Stimulated activated naive B cell treated with anti-CD40 and anti-IgM and Interleukin-4, amounts not matched to agents 10 μg/mL and 1 μg/mL and 100 μg/mL, for 72 hours (primary cell): ENCODE results near the gene FMO1.
A peak's percentile ranks its signal among the peaks of the same experiment; 100 is the strongest.
"Not testable (repeated sequence)": the region's sequence is repeated elsewhere in the genome, so short reads cannot be mapped to it uniquely, and the experiment has no call there.

ENCODE experiments used
- ATAC-seq, 2 donors: fragments of 150-1000 bp; cut with Tn5 transposase; replicated peaks; 2 replicates each; pipeline ENCODE4 v1.10.0; 2021; ENCODE audit warnings: moderate library complexity in 1 of 2
- DNase-seq: peaks from one replicate; pipeline ENCODE4 v3.0.0; 2021
- H3K27ac Mint-ChIP-seq: one replicate; pipeline ENCODE4 v1.8.0; 2022; ENCODE audit warnings: mild to moderate bottlenecking, mixed read lengths
- H3K27me3 Mint-ChIP-seq, 2 donors: one replicate each; pipeline ENCODE4 v1.8.0; 2022; ENCODE audit warnings: mixed read lengths in 2 of 2
- H3K36me3 Mint-ChIP-seq, 2 donors: one replicate each; pipeline ENCODE4 v1.8.0; 2022; ENCODE audit warnings: mixed read lengths in 2 of 2, mild to moderate bottlenecking in 1 of 2
- H3K4me1 Mint-ChIP-seq, 2 donors: one replicate each; pipeline ENCODE4 v1.8.0; 2022; ENCODE audit warnings: mixed read lengths in 2 of 2, mild to moderate bottlenecking in 1 of 2
- H3K4me3 Mint-ChIP-seq, 2 donors: one replicate each; pipeline ENCODE4 v1.8.0; 2022; ENCODE audit warnings: mild to moderate bottlenecking in 2 of 2, mixed read lengths in 2 of 2, moderate library complexity in 1 of 2
- H3K9me3 Mint-ChIP-seq, 2 donors: one replicate each; pipeline ENCODE4 v1.8.0; 2022; ENCODE audit warnings: mixed read lengths in 2 of 2, mild to moderate bottlenecking in 1 of 2

The FMO1 gene

GRCh38 chr1:171221665-171222591, 26.4 kb upstream of the FMO1 start:
- DNase-seq, result no peak

GRCh38 chr1:171222936-171223335, 25.4 kb upstream of the FMO1 start:
- H3K4me1 Mint-ChIP-seq, result peaks cover 0 to 11% of the 10 kb centered on the region in 2 donors
- no peak for DNase-seq
- no peaks in the 10 kb centered on the region for H3K36me3 Mint-ChIP-seq
- no peaks in the 10 kb centered on the region for H3K9me3 Mint-ChIP-seq
- no peak overlapping the region for H3K4me3 Mint-ChIP-seq
- ATAC-seq, result no peak
- H3K27ac Mint-ChIP-seq, result no peak overlapping the region
- H3K27me3 Mint-ChIP-seq, result peaks cover 0 to 3% of the 10 kb centered on the region in 2 donors

More at GRCh38 chr1:171221665-171222591, 26.4 kb upstream of the FMO1 start:
- H3K27ac Mint-ChIP-seq, result no peak overlapping the region
- no peaks in the 10 kb centered on the region for H3K36me3 Mint-ChIP-seq
- peaks cover 0 to 6% of the 10 kb centered on the region in 2 donors for H3K27me3 Mint-ChIP-seq
- ATAC-seq, result no peak
- H3K9me3 Mint-ChIP-seq, result no peaks in the 10 kb centered on the region
- peaks cover 0 to 11% of the 10 kb centered on the region in 2 donors for H3K4me1 Mint-ChIP-seq
- H3K4me3 Mint-ChIP-seq, result no peak overlapping the region

- not testable (repeated sequence) for H3K36me3 Mint-ChIP-seq, DNase-seq, ATAC-seq, H3K9me3 Mint-ChIP-seq, H3K27me3 Mint-ChIP-seq, H3K4me3 Mint-ChIP-seq, H3K27ac Mint-ChIP-seq
- H3K4me1 Mint-ChIP-seq, result peaks cover 0 to 11% of the 10 kb centered on the region in 2 donors
Measured at GRCh38 chr1:171224257-171224656, 24.0 kb upstream of the FMO1 start.

- Mint-ChIP-seq H3K4me3 (no peak overlapping the region), H3K36me3 (no peaks in the 10 kb centered on the region), H3K27me3 (no peaks in the 10 kb centered on the region), H3K27ac (no peak overlapping the region), H3K4me1 (peaks cover 0 to 3% of the 10 kb centered on the region in 2 donors), H3K9me3 (no peaks in the 10 kb centered on the region)
- ATAC-seq, result peak; percentile 84 to 88
- DNase-seq, result no peak
Measured at GRCh38 chr1:171226747-171227370, 21.4 kb upstream of the FMO1 start.

- H3K27me3 Mint-ChIP-seq, result peaks cover 0 to 4% of the 10 kb centered on the region in 2 donors
Measured at GRCh38 chr1:171231326-171231725, 17.0 kb upstream of the FMO1 start.

GRCh38 chr1:171233183-171233582, 15.1 kb upstream of the FMO1 start:
- ATAC-seq, result peak in 1 of 2 donors; percentile 41
- Mint-ChIP-seq H3K4me1 (no peaks in the 10 kb centered on the region), H3K4me3 (no peak overlapping the region), H3K27me3 (peaks cover 9 to 12% of the 10 kb centered on the region in 2 donors), H3K9me3 (peaks cover under 1 to 3% of the 10 kb centered on the region in 2 donors), H3K27ac (no peak overlapping the region), H3K36me3 (peaks cover under 1 to 3% of the 10 kb centered on the region in 2 donors)
- DNase-seq, result no peak

More at GRCh38 chr1:171231326-171231725, 17.0 kb upstream of the FMO1 start:
- Mint-ChIP-seq H3K36me3 (no peaks in the 10 kb centered on the region), H3K9me3 (peaks cover 0 to 3% of the 10 kb centered on the region in 2 donors), H3K4me3 (no peak overlapping the region), H3K4me1 (no peaks in the 10 kb centered on the region), H3K27ac (no peak overlapping the region)
- ATAC-seq, result no peak
- DNase-seq, result no peak

GRCh38 chr1:171236231-171236630, 12.1 kb upstream of the FMO1 start:
- not testable (repeated sequence) for H3K4me3 Mint-ChIP-seq, DNase-seq, H3K4me1 Mint-ChIP-seq, H3K27ac Mint-ChIP-seq, ATAC-seq
- Mint-ChIP-seq H3K9me3 (peaks cover 14 to 16% of the 10 kb centered on the region in 2 donors), H3K36me3 (peaks cover 11 to 16% of the 10 kb centered on the region in 2 donors), H3K27me3 (peaks cover 31 to 32% of the 10 kb centered on the region in 2 donors)

GRCh38 chr1:171243878-171244277, 4.4 kb upstream of the FMO1 start:
- Mint-ChIP-seq H3K4me3 (no peak overlapping the region), H3K36me3 (peaks cover 3 to 7% of the 10 kb centered on the region in 2 donors), H3K27me3 (peaks cover 16% of the 10 kb centered on the region in 2 donors), H3K4me1 (no peaks in the 10 kb centered on the region), H3K9me3 (peaks cover 10 to 11% of the 10 kb centered on the region in 2 donors), H3K27ac (no peak overlapping the region)
- DNase-seq (no peak), ATAC-seq (no peak)

- no peaks in the 10 kb centered on the region for H3K9me3 Mint-ChIP-seq
- DNase-seq, result no peak
- H3K4me1 Mint-ChIP-seq, result no peaks in the 10 kb centered on the region
- H3K4me3 Mint-ChIP-seq, result no peak overlapping the region
- no peaks in the 10 kb centered on the region for H3K36me3 Mint-ChIP-seq
- no peak overlapping the region for H3K27ac Mint-ChIP-seq
- peak; percentile 76 to 79 for ATAC-seq
- peaks cover under 1 to 4% of the 10 kb centered on the region in 2 donors for H3K27me3 Mint-ChIP-seq
Measured at GRCh38 chr1:171245458-171246064, 2.7 kb upstream of the FMO1 start.

DNA sequence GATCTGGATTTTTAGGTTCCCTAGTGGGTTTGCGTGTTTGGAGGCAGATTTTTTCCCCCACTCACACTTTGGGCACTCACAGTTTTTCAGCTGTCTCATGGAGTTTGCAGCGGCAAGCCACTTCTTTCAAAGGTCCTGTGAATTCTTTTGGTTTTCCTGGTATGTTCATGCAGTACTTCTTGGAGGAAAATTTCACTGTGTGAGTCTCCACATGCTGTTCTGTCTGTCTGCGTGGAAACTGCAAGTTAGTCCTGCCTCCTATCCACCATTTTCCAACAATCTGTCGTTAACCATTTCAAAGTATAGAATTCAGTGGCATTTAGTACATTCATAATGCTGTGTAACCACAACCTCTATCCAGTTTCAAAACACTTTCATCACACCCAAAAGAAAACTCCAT, 793 bp upstream of the FMO1 start:
- Mint-ChIP-seq H3K27ac (no peak overlapping the region), H3K27me3 (peaks cover 0 to 8% of the 10 kb centered on the region in 2 donors), H3K9me3 (no peaks in the 10 kb centered on the region), H3K4me3 (no peak overlapping the region), H3K36me3 (no peaks in the 10 kb centered on the region), H3K4me1 (peaks cover 8 to 15% of the 10 kb centered on the region in 2 donors)
- ATAC-seq (no peak), DNase-seq (no peak)

DNA sequence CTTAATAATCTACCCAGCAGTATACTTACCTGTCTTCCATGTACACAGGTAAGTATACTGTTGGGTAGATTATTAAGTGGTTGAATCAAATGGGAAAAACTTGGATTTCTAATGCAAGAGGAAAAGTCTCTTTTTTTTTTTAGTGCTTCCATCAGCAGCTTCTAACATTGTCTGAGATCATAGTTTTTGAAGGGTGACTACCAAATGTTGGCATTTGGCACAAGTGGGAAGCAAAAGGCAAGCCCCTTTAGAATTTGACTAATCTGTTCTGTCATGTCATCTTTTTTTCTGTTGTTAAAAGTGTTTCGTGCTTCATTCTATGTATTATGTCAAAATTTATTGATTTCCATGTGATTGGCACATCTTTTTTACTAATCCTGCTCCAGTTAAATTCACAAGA, 547 bp downstream of the FMO1 start:
- DNase-seq, result no peak
- Mint-ChIP-seq H3K27me3 (peaks cover 0 to 4% of the 10 kb centered on the region in 2 donors), H3K9me3 (no peaks in the 10 kb centered on the region), H3K27ac (no peak overlapping the region), H3K36me3 (no peaks in the 10 kb centered on the region), H3K4me3 (no peak overlapping the region), H3K4me1 (peaks cover 8 to 22% of the 10 kb centered on the region in 2 donors)
- ATAC-seq, result no peak

DNA sequence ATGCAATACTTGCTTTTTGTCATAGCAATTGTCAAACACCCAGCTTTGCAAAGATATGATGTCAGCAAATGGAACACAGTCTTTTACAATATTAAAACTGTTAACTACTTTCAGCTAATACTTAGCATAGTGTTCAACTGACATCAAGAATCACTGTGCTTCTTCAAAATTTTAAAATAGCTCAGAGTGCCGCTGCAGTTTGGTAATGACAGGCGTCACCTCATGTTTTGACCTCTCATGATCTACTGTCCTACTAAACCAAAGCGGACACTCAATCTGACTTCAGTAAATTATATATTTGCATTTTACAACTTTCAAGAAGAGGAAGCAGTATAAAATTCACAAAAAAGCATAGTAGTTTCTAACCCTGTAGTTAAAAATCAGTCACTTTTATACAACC, 2.0 kb downstream of the FMO1 start:
- no peaks in the 10 kb centered on the region for H3K9me3 Mint-ChIP-seq
- peaks cover 8 to 22% of the 10 kb centered on the region in 2 donors for H3K4me1 Mint-ChIP-seq
- no peak for DNase-seq
- no peak for ATAC-seq
- H3K27me3 Mint-ChIP-seq, result peaks cover 0 to 4% of the 10 kb centered on the region in 2 donors
- no peak overlapping the region for H3K27ac Mint-ChIP-seq
- H3K36me3 Mint-ChIP-seq, result no peaks in the 10 kb centered on the region
- H3K4me3 Mint-ChIP-seq, result no peak overlapping the region

GRCh38 chr1:171251042-171251951, 3.0 kb downstream of the FMO1 start:
- Mint-ChIP-seq H3K36me3 (no peaks in the 10 kb centered on the region), H3K27ac (peak overlapping the region; percentile 86)

More at GRCh38 chr1:171251042-171251951, 3.0 kb downstream of the FMO1 start:
- ATAC-seq (peak; percentile 58 to 63), DNase-seq (peak; percentile 20)
- peak overlapping the region; percentile 91 to 96 for H3K4me3 Mint-ChIP-seq
- H3K4me1 Mint-ChIP-seq, result peaks cover 8 to 22% of the 10 kb centered on the region in 2 donors
- H3K27me3 Mint-ChIP-seq, result peaks cover 0 to 4% of the 10 kb centered on the region in 2 donors
- H3K9me3 Mint-ChIP-seq, result no peaks in the 10 kb centered on the region
